Breast epithelium (tissue), 3 donors: ENCODE measurements around the gene VPS35.

Experiments
- POLR2AphosphoS5 ChIP-seq, 3 donors: sonication (generic); formaldehyde crosslinking; IDR thresholded peaks; one replicate each; pipeline ENCODE4 v1.6.1; 2017; ENCODE audit warnings: antibody characterized with exemption in 3 of 3
- TF ChIP-seq, protein P1 (sequence below), 3 donors: fragments of 450-650 bp; IDR thresholded peaks; one replicate each; pipeline ENCODE4 v1.5.1; 2016 to 2017; ENCODE audit warnings: antibody characterized with exemption in 3 of 3, mild to moderate bottlenecking in 3 of 3, moderate library complexity in 3 of 3

GRCh38 chr16:46706642-46707041 lies 17.7 kb upstream of the VPS35 start:
- TF ChIP-seq, protein P1, sequence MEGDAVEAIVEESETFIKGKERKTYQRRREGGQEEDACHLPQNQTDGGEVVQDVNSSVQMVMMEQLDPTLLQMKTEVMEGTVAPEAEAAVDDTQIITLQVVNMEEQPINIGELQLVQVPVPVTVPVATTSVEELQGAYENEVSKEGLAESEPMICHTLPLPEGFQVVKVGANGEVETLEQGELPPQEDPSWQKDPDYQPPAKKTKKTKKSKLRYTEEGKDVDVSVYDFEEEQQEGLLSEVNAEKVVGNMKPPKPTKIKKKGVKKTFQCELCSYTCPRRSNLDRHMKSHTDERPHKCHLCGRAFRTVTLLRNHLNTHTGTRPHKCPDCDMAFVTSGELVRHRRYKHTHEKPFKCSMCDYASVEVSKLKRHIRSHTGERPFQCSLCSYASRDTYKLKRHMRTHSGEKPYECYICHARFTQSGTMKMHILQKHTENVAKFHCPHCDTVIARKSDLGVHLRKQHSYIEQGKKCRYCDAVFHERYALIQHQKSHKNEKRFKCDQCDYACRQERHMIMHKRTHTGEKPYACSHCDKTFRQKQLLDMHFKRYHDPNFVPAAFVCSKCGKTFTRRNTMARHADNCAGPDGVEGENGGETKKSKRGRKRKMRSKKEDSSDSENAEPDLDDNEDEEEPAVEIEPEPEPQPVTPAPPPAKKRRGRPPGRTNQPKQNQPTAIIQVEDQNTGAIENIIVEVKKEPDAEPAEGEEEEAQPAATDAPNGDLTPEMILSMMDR (IDR thresholded peaks at IDR 0.05): no peak
- no peak for TF ChIP-seq POLR2AphosphoS5 (IDR thresholded peaks at IDR 0.05)
